Measurements from ENCODE around the gene ZNF263. TPM values are rescaled to one million over a fixed set of nuclear protein-coding genes. Genes with fewer than 3 reads are reported as not detected.

The ZNF263 gene
- total RNA-seq, 1 experiment from 2014 or later: 31.4 TPM

- CTCF ChIA-PET: no interaction called here
Observed at GRCh38 chr16:3281222-3281820, 2.0 kb upstream of the ZNF263 start.

More at GRCh38 chr16:3281222-3281820, 2.0 kb upstream of the ZNF263 start:
- H3K79me2 ChIP-seq (ENCODE audit: insufficient read depth, low read length): peaks cover 29% of the 10 kb centered on the region
- no peaks in the 10 kb centered on the region for H3K9me2 ChIP-seq (ENCODE audit: insufficient read depth)
- BruUV-seq (replicated peaks): no TSS peak
- ATAC-seq (no peak), DNase-seq (ENCODE audit: low read depth, low spot score) (no peak)
- TF ChIP-seq ATF3 (IDR thresholded peaks at IDR 0.05) (no peak), RAD21 (IDR thresholded peaks at IDR 0.05; ENCODE audit: low read depth) (no peak), ZNF274 (IDR thresholded peaks at IDR 0.05; ENCODE audit: low read depth, low read length) (no peak), SIN3A (IDR thresholded peaks at IDR 0.05; ENCODE audit: low read depth) (no peak), POLR2A (IDR thresholded peaks at IDR 0.05; ENCODE audit: borderline replicate concordance, extremely low read depth, insufficient read depth, insufficient read length) (no peak), CBX3 (IDR thresholded peaks at IDR 0.05; ENCODE audit: low read depth) (no peak), FOSL1 (IDR thresholded peaks at IDR 0.05; ENCODE audit: low read depth) (no peak), SP1 (IDR thresholded peaks at IDR 0.05; ENCODE audit: low read depth) (no peak), CEBPB (IDR thresholded peaks at IDR 0.05; ENCODE audit: low read depth) (no peak), YY1 (IDR thresholded peaks at IDR 0.05; ENCODE audit: extremely low read depth, insufficient replicate concordance, low read depth, low read length) (no peak), POLR2AphosphoS5 (IDR thresholded peaks at IDR 0.05; ENCODE audit: low read depth, low read length) (no peak), ELF1 (IDR thresholded peaks at IDR 0.05; ENCODE audit: borderline replicate concordance, low read depth) (no peak), SRF (IDR thresholded peaks at IDR 0.05; ENCODE audit: low read depth) (no peak)
- TF ChIP-seq, protein P1, sequence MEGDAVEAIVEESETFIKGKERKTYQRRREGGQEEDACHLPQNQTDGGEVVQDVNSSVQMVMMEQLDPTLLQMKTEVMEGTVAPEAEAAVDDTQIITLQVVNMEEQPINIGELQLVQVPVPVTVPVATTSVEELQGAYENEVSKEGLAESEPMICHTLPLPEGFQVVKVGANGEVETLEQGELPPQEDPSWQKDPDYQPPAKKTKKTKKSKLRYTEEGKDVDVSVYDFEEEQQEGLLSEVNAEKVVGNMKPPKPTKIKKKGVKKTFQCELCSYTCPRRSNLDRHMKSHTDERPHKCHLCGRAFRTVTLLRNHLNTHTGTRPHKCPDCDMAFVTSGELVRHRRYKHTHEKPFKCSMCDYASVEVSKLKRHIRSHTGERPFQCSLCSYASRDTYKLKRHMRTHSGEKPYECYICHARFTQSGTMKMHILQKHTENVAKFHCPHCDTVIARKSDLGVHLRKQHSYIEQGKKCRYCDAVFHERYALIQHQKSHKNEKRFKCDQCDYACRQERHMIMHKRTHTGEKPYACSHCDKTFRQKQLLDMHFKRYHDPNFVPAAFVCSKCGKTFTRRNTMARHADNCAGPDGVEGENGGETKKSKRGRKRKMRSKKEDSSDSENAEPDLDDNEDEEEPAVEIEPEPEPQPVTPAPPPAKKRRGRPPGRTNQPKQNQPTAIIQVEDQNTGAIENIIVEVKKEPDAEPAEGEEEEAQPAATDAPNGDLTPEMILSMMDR (IDR thresholded peaks at IDR 0.05 in 2 of 3, conservative IDR thresholded peaks at IDR 0.05 in 1 of 3; ENCODE audit: borderline replicate concordance in 1 of 3, insufficient read depth in 1 of 3, low read depth in 2 of 3, low read length in 2 of 3): no peak
- TF ChIP-seq, protein P2, sequence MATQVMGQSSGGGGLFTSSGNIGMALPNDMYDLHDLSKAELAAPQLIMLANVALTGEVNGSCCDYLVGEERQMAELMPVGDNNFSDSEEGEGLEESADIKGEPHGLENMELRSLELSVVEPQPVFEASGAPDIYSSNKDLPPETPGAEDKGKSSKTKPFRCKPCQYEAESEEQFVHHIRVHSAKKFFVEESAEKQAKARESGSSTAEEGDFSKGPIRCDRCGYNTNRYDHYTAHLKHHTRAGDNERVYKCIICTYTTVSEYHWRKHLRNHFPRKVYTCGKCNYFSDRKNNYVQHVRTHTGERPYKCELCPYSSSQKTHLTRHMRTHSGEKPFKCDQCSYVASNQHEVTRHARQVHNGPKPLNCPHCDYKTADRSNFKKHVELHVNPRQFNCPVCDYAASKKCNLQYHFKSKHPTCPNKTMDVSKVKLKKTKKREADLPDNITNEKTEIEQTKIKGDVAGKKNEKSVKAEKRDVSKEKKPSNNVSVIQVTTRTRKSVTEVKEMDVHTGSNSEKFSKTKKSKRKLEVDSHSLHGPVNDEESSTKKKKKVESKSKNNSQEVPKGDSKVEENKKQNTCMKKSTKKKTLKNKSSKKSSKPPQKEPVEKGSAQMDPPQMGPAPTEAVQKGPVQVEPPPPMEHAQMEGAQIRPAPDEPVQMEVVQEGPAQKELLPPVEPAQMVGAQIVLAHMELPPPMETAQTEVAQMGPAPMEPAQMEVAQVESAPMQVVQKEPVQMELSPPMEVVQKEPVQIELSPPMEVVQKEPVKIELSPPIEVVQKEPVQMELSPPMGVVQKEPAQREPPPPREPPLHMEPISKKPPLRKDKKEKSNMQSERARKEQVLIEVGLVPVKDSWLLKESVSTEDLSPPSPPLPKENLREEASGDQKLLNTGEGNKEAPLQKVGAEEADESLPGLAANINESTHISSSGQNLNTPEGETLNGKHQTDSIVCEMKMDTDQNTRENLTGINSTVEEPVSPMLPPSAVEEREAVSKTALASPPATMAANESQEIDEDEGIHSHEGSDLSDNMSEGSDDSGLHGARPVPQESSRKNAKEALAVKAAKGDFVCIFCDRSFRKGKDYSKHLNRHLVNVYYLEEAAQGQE (IDR thresholded peaks at IDR 0.05; ENCODE audit: low read depth): no peak
- TF ChIP-seq, protein P3, sequence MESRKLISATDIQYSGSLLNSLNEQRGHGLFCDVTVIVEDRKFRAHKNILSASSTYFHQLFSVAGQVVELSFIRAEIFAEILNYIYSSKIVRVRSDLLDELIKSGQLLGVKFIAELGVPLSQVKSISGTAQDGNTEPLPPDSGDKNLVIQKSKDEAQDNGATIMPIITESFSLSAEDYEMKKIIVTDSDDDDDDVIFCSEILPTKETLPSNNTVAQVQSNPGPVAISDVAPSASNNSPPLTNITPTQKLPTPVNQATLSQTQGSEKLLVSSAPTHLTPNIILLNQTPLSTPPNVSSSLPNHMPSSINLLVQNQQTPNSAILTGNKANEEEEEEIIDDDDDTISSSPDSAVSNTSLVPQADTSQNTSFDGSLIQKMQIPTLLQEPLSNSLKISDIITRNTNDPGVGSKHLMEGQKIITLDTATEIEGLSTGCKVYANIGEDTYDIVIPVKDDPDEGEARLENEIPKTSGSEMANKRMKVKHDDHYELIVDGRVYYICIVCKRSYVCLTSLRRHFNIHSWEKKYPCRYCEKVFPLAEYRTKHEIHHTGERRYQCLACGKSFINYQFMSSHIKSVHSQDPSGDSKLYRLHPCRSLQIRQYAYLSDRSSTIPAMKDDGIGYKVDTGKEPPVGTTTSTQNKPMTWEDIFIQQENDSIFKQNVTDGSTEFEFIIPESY (IDR thresholded peaks at IDR 0.05; ENCODE audit: extremely low read depth, insufficient replicate concordance, low read length): no peak
- H3K4me1 ChIP-seq (ENCODE audit: control insufficient read depth in 1 of 2, insufficient read depth in 2 of 2, low read length in 2 of 2): peaks cover 8 to 21% of the 10 kb centered on the region in 2 experiments; a peak in 2 of 4 replicates
- intact Hi-C loops (cut with micrococcal nuclease): no loop called here
- H3K4me2 ChIP-seq (ENCODE audit: low read length): no peak overlapping the region
- H2AFZ ChIP-seq (ENCODE audit: low read depth, low read length, poor library complexity, severe bottlenecking): no peak overlapping the region
- H3K9ac ChIP-seq (ENCODE audit: low read length): no peak overlapping the region
- H3K27ac ChIP-seq (ENCODE audit: low read depth, low read length): no peak overlapping the region
- H3K9me3 ChIP-seq (ENCODE audit: control insufficient read depth in 1 of 2, insufficient read depth in 1 of 2, low read depth in 1 of 2, low read length in 2 of 2): no peaks in the 10 kb centered on the region; a peak in 1 of 4 replicates
- H3K36me3 ChIP-seq (ENCODE audit: control insufficient read depth in 1 of 2, insufficient read depth in 2 of 2, low read length in 2 of 2): peaks cover 7 to 17% of the 10 kb centered on the region in 2 experiments
- POLR2A ChIA-PET: no interaction called here
- H3K4me3 ChIP-seq (replicated peaks in 1 of 2; ENCODE audit: low read depth in 1 of 2, low read length in 2 of 2): no peak overlapping the region
- H4K20me1 ChIP-seq (ENCODE audit: insufficient read depth): no peaks in the 10 kb centered on the region
- H3K27me3 ChIP-seq (ENCODE audit: insufficient read depth, low read length): peaks cover 12% of the 10 kb centered on the region; the same call in 1 of the 2 replicates
- RAD21 ChIA-PET (ENCODE audit: low non-redundant PET in 1 of 2, low total read pairs in 2 of 2, uncharacterized antibody in 2 of 2, unreplicated experiment in 2 of 2): no interaction called here
